Myocyte (in vitro differentiated cells): ENCODE data around the gene APOBEC3F. TPM values are rescaled to one million over a fixed set of nuclear protein-coding genes. Genes with fewer than 3 reads are reported as not detected.
A peak's percentile ranks its signal among the peaks of the same experiment; 100 is the strongest.
"Not testable (repeated sequence)": the region's sequence is repeated elsewhere in the genome, so short reads cannot be mapped to it uniquely, and the experiment has no call there.

Experiments
- DNase-seq: peaks from one replicate; pipeline ENCODE4 v3.0.0-alpha.2; 2012; ENCODE audit warnings: low read depth
- total RNA-seq: library from RNA; depleted of rRNA; stranded (reverse); fragments of >200 nt; gene quantifications from 2 replicates; pipeline ENCODE4 v1.2.3, GENCODE V29; 2014

Gene APOBEC3F
- total RNA-seq, 1 donor from 2014 or later = 0.08 TPM

DNA sequence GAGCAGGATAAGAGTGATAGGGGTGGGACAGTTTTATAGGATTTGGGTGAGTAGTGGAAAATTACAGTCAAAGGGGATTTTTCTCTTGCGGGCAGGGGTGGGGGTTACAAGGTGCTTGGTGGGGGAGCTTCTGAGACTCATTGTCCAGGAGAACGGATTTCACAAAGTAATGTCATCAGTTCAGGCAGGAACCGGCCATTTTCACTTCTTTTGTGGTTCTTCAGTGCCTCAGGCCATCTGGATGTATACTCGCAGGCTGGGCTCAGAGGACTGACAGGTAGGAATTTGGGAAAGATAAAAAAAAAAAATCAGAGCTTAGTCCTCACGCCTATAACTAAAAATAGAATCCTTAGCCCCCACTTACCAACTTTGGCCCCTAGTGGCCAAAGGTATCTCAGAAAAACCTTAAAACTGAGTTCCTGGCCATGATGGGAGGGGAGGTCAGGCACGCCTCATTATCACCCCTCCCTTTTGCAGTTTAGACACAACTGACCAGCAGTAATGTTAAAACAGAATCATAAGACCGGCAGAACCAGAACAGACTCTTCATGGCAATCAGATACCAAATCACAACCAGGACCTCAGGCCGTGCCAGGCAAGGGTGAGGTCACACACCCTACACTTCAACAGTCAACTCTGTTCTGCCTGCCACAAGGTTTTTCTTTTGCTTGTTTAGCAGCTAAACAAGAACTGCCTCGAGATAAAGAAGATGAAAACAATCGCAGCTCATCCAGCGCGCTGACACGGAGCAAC is 27.5 kb downstream of the APOBEC3F start:
- DNase-seq = no peak

DNA sequence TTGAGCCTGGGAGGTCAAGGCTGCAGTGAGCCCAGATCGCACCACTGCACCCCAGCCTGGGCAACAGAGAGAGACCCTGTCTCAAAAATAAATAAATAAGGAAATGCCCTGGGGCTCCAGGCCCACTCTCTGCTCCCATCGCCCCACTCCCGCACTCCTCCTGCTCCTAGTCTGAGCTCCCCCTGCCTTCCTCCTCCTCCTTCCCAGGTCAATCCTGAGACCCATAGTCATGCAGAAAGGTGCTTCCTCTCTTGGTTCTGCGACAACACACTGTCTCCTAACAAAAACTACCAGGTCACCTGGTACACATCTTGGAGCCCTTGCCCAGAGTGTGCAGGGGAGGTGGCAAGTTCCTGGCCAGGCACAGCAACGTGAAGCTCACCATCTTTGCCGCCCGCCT is 29.5 kb downstream of the APOBEC3F start:
- DNase-seq = no peak

DNA sequence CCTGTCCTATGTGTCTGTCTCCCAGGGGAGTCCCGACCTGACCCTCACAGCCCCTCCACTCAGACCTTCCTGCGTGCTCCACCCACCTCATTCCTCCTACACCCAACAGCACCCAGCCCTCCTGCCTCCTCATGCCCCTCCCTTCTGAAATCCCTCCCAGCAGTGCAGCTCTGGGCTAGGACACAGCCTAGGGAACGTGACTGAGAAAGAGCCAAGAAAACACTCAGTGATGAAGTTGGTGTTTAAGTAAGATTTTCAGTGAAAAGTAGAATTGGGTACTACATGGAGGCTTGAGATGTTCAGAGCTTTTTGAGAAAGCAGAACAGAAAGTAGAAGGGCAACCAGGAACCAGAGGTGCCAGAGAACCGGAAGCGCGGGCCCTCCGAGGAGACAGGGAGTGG is 31.9 kb downstream of the APOBEC3F start:
- DNase-seq = not testable (repeated sequence)

- DNase-seq = no peak
Observed at GRCh38 chr22:39073981-39074380, 33.3 kb downstream of the APOBEC3F start.

GRCh38 chr22:39076155-39077025 is 35.7 kb downstream of the APOBEC3F start:
- DNase-seq = not testable (repeated sequence)

DNA sequence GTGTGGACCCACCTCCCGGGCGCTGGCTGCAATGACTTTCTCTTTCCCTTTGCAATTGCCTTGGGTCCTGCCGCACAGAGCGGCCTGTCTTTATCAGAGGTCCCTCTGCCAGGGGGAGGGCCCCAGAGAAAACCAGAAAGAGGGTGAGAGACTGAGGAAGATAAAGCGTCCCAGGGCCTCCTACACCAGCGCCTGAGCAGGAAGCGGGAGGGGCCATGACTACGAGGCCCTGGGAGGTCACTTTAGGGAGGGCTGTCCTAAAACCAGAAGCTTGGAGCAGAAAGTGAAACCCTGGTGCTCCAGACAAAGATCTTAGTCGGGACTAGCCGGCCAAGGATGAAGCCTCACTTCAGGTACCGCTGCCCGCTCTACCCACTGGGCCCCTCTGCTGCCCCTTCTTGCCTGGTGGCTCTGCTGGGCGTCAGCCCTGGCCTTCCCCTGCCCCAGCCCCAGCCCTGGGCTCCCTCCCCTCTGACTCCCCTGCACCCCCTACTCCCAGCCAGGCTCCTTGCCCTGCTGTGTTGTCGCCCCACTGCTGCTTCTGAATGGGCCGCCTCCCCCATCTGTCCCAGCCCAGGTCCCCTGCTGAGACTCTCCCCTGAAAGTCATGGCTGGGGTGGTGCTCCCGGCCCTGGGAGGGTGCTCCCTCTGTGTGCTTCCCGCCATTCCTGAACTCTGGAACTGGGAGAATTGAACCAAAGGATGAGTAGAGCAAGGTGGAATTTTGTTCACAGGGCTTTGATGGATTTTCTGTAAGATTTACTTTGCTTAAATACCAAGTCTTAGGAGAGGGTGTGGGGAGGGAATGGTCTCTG is 36.6 kb downstream of the APOBEC3F start, which contains the start of gene APOBEC3G:
APOBEC3G (plus strand) TSS at position 250 of the 815 bp plus-strand sequence; CDS start at position 337, 87 bp downstream.
- DNase-seq = peak; percentile 38

GRCh38 chr22:39077912-39078311 is 37.2 kb downstream of the APOBEC3F start:
- not testable (repeated sequence) for DNase-seq

- no peak for DNase-seq
Observed at GRCh38 chr22:39078329-39078728, 37.7 kb downstream of the APOBEC3F start.

- DNase-seq = not testable (repeated sequence)
Observed at GRCh38 chr22:39079054-39079637, 38.5 kb downstream of the APOBEC3F start.

DNA sequence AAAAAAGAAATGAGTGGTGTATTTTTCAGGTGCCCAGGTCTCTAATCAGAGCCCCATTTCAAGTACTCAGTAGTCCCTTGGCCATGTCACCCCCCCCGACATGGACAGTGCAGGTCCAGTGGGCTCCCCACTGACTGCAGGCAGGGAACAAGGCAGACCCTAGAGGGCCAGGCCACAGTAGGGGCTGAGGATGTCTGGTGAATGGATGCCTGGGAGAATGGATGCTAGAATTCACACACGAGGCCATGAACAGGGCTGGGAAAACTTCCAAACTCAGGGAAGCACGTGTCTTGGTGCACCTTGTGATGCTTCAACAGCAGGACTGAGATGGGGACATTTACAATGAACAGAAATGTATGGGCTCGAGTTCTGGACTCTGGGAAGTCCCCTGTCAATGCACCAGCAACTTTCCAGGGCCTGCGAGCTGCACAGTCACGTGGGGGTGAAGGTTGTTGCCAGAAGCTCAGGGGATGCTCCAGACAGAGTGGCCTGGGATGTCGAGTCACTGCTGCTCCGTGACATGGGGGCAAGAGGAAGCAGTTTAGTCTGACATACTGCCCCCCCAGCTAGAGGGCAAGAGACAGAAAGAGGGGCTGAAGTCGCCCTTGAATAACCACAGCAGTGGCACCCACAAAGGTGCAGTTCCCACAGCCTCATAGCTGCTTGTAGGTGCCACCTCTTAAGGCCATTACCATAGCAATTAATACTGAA is 39.5 kb downstream of the APOBEC3F start:
- no peak for DNase-seq

GRCh38 chr22:39081016-39081415 is 40.4 kb downstream of the APOBEC3F start:
- DNase-seq = no peak

GRCh38 chr22:39081598-39081997 is 40.9 kb downstream of the APOBEC3F start:
- no peak for DNase-seq

DNA sequence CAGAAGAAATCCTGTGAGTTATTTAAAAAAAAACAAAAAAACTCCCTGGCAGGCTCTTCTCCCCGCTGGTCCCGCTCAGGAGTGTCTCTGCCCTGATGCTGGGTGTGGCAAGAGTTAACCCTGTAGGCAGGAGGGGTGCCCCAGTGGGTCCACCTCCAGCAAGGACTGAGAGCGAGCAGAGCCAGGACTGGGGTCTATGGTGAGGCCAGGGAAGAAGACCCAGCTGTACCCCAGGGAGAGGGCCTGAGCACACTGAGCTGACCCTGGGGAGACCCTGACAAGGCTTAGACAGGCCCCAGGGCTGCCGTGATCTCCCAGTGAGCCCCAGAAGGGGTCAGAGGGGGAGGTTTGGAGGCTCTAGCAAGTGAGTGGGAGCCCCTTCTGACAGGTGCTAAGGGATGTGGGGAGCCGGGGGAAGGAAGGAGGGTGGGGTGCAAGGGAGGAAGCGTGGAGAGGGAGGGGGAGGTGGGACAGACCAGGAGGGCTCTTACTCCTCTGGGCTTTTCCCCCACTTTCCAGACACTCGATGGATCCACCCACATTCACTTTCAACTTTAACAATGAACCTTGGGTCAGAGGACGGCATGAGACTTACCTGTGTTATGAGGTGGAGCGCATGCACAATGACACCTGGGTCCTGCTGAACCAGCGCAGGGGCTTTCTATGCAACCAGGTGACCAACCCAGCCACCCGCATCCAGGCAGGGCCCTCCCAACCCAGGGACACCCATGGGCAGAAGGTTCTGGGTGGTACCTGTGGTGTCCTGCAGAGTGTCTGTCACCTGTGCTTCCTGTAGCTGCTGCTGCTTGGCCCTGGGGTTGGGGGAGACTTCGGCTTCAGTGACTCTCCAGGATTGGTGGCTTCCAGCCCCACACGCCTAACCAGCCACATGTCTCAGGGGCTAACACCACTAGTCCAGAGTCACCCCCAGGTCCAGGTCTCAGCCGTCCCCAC is 42.8 kb downstream of the APOBEC3F start:
- DNase-seq = no peak

DNA sequence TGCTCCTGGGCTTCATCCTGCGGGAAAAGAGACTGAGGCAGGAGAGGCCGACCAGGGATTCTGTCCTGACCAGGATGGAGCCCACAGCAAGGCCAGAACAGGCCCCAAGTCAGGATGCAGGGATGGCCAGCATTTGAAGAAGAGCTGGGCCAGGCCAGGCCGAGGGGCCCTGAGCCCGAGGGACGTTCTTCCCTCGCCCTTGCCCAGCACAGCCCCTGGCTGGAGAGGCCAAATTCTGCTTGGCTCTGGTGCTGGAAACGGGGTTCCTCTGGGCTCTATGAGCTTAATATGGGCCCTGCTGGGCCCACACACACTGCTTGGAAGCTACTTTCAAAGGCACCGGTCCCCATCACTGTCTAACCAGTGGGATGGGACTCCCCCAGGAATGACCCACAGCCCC is 44.0 kb downstream of the APOBEC3F start:
- no peak for DNase-seq

- DNase-seq = no peak
Observed at GRCh38 chr22:39087098-39087497, 46.4 kb downstream of the APOBEC3F start.

GRCh38 chr22:39087881-39088684 is 47.4 kb downstream of the APOBEC3F start:
- DNase-seq = peak; percentile 70

DNA sequence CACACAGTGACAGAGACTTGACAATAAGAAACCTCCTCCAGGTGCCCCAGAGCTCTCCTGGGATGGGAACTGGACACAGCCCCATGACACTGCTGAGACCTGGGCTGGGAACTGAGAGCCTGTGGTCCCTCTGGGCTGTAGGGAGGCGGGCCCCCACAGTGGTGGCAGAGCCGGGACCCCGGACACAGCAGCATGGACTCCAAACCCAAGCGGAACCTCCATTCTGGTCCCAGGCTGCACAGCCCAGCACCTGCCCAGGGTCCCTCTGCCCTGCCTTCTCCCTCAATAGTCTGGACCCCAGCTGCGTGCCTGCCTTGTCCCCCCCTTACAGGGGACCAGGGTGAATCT is 48.0 kb downstream of the APOBEC3F start:
- DNase-seq = no peak

DNA sequence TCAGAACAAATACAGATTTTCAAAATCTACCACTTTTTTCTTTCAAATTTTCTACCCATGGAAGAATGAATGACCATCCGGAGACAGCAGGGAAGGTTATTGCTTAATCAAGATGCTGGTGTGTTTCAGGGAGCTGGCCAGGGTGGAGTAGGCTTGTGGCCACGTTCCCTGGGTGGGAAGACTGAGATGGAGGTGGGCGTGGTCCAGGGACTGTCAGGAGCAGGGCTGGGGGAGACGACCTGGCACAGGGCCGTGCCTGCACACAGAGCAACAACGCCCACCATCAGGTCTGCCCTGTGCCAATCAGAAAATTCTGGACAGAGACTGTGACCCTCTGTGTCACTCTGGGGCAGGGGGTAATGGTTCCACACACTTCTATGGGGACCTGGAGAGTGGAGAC is 49.3 kb downstream of the APOBEC3F start:
- DNase-seq = no peak
